KMS-11 (cell line): ENCODE results near the gene ANKRD66.
"Not testable (repeated sequence)": the region's sequence is repeated elsewhere in the genome, so short reads cannot be mapped to it uniquely, and the experiment has no call there.

Experiments used
- H2AFZ ChIP-seq: fragments of 200-600 bp; sonication (generic); 2 replicates; pipeline ENCODE4 v1.6.1; 2016; ENCODE audit warnings: antibody characterized with exemption, mixed run types, low read depth
- H3K27ac ChIP-seq: fragments of 200-600 bp; sonication (generic); 2 replicates; pipeline ENCODE4 v1.6.1; 2016; ENCODE audit warnings: mild to moderate bottlenecking, mixed run types
- H3K27me3 ChIP-seq: fragments of 200-600 bp; sonication (generic); 2 replicates; pipeline ENCODE4 v1.6.1; 2017; ENCODE audit warnings: mild to moderate bottlenecking, low read depth, mixed run types, moderate library complexity; ENCODE audit not compliant: insufficient read depth
- H3K36me3 ChIP-seq: fragments of 200-600 bp; sonication (generic); 2 replicates; pipeline ENCODE4 v1.6.1; 2017; ENCODE audit warnings: mild to moderate bottlenecking, mixed run types; ENCODE audit not compliant: insufficient read depth
- H3K4me1 ChIP-seq: fragments of 200-600 bp; sonication (generic); 2 replicates; pipeline ENCODE4 v1.6.1; 2016; ENCODE audit warnings: mild to moderate bottlenecking, low read depth, mixed run types; ENCODE audit not compliant: poor library complexity, severe bottlenecking
- H3K4me2 ChIP-seq: fragments of 200-600 bp; sonication (generic); 2 replicates; pipeline ENCODE4 v1.7.0; 2016; ENCODE audit warnings: mild to moderate bottlenecking, mixed run types
- H3K4me3 ChIP-seq: fragments of 200-600 bp; sonication (generic); IDR thresholded peaks from 2 replicates; pipeline ENCODE4 v1.6.1; 2017; ENCODE audit warnings: low read depth, low read length, mixed read lengths; ENCODE audit not compliant: insufficient read depth
- H3K79me2 ChIP-seq: fragments of 200-600 bp; sonication (generic); 2 replicates; pipeline ENCODE4 v1.6.1; 2016; ENCODE audit warnings: low read depth, mixed run types; ENCODE audit not compliant: insufficient read depth
- H3K9ac ChIP-seq: fragments of 200-600 bp; sonication (generic); 2 replicates; pipeline ENCODE4 v1.6.1; 2016; ENCODE audit warnings: mild to moderate bottlenecking, mixed run types
- H4K20me1 ChIP-seq: fragments of 200-600 bp; sonication (generic); 2 replicates; pipeline ENCODE4 v1.6.1; 2016; ENCODE audit warnings: mild to moderate bottlenecking, mixed run types; ENCODE audit not compliant: insufficient read depth
- TF ChIP-seq, protein P1 (sequence below): fragments of 200-600 bp; sonication (generic); conservative IDR thresholded peaks from 2 replicates; pipeline ENCODE4 v1.6.1; 2017; ENCODE audit warnings: low read depth, mild to moderate bottlenecking, antibody characterized with exemption, low read length, moderate library complexity, mixed read lengths

The ANKRD66 gene

DNA sequence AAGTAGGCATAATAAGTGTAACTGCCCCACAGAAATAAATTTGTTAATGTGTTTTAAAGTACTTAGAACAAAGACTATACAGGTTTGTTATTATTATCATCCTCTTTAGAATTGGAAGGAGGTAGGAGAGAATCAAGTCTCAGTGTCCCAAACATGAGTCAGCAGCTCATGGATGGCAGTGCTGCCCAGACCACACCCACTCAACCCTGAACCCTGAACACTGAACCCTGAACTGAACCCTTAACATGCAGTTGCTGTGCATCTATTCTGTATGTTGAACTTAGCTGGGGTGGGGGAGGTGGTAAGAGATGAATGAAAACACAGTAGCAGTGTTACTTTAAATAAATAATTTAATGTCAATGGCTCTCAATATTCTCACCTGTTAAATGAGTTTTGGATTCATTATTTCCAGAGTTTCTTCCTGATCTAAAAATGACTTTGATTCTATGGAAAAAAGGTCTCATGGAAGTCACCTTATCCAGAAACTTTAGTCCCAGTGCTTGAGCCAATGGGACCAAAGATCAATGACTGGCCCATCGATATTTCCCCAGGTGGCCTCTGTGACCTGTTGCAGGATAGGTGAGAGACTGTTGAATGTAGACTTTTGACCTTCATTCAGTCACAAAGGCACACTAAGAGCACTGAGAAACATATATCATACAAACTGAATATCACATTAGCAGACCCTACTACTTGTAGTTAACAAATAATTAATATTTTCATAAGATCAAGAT, 3.1 kb upstream of the ANKRD66 start:
- TF ChIP-seq, protein P1, sequence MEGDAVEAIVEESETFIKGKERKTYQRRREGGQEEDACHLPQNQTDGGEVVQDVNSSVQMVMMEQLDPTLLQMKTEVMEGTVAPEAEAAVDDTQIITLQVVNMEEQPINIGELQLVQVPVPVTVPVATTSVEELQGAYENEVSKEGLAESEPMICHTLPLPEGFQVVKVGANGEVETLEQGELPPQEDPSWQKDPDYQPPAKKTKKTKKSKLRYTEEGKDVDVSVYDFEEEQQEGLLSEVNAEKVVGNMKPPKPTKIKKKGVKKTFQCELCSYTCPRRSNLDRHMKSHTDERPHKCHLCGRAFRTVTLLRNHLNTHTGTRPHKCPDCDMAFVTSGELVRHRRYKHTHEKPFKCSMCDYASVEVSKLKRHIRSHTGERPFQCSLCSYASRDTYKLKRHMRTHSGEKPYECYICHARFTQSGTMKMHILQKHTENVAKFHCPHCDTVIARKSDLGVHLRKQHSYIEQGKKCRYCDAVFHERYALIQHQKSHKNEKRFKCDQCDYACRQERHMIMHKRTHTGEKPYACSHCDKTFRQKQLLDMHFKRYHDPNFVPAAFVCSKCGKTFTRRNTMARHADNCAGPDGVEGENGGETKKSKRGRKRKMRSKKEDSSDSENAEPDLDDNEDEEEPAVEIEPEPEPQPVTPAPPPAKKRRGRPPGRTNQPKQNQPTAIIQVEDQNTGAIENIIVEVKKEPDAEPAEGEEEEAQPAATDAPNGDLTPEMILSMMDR: no peak
- Histone ChIP-seq H4K20me1 (no peaks in the 10 kb centered on the region), H3K4me2 (no peak overlapping the region), H3K27ac (no peak overlapping the region), H3K4me3 (no peak overlapping the region), H3K27me3 (no peaks in the 10 kb centered on the region), H3K4me1 (no peaks in the 10 kb centered on the region), H2AFZ (no peak overlapping the region), H3K79me2 (no peaks in the 10 kb centered on the region), H3K36me3 (no peaks in the 10 kb centered on the region), H3K9ac (no peak overlapping the region)

DNA sequence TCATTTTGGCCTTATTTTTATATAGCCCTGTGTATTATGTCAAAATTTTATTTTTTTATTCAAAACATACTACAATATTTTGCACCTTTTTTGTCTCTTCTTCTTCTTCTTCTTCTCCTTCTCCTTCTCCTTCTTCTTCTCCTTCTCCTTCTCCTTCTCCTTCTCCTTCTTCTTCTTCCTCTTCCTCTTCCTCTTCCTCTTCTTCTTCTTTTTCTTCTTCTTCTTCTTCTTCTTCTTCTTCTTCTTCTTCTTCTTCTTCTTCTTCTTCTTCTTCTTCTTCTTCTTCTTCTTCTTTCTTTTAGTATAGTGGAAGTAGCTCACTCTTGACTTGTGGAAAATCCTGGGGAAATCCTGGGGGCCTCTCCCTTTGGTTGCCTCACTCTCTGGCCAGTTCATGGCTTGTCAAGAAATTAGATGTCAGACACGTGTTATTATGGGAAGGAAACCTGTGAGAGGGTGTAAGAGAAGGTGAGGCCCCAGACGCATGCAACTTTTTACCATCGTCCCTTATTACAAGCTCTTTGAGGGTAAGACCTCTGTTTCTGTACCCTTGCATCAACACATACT, 2.5 kb upstream of the ANKRD66 start:
- not testable (repeated sequence) for H3K4me1 ChIP-seq, H3K36me3 ChIP-seq, H3K79me2 ChIP-seq, H3K27me3 ChIP-seq, H3K4me2 ChIP-seq, H2AFZ ChIP-seq, H3K9ac ChIP-seq, H3K27ac ChIP-seq, H3K4me3 ChIP-seq, H4K20me1 ChIP-seq

DNA sequence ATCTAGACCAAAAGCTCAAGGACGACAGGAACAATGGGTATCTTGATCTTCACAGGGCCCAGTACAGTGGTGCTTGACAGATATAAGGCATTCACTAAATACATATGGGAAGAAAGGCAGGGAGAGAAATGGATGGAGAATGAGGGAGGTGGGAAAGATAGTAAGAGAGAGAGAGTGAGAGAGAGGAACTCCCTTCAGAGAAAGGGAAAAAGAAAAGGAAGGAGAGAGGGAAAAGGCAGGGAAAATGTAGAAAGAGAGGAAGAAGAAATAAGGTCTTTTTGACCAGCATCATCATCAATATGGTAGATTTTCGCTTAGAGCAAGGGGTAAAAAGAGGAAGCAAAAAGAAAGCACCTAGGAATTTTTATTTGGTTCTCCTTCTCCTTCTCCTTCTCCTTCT, 760 bp upstream of the ANKRD66 start:
- Histone ChIP-seq H2AFZ (no peak overlapping the region), H4K20me1 (no peaks in the 10 kb centered on the region), H3K4me1 (no peaks in the 10 kb centered on the region), H3K9ac (no peak overlapping the region), H3K4me3 (no peak overlapping the region), H3K4me2 (no peak overlapping the region), H3K36me3 (no peaks in the 10 kb centered on the region), H3K27ac (no peak overlapping the region), H3K27me3 (no peaks in the 10 kb centered on the region), H3K79me2 (no peaks in the 10 kb centered on the region)
- TF ChIP-seq, protein P1: no peak

DNA sequence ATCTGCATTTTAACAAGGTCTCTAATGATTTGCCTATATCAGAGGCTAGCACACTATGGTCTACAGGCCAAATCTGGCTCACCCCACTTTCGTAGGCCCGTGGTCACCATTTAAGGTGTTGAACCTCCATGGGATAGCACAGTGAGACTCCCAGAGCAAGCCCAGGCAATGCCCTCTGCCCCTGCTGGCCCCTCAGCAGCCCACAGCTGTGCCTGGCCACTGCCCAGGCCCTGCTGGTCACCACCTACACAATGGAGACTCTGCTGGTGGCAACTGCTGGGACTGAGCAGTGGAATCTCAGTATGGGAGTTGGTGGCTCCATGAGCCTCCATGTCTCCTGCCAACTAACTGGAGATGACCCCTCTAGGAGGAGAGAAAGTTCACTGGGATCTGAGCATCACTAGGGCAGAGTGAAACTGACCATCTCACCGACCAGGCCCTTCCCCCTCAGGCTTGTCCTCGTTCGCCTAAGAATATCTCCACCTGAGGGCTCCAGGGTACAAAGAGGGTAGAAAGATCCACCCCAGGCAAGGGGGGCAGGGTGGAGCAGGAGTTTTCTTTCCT, 2.3 kb downstream of the ANKRD66 start:
- Histone ChIP-seq H3K4me2 (no peak overlapping the region), H3K4me1 (no peaks in the 10 kb centered on the region), H3K27ac (no peak overlapping the region), H3K4me3 (no peak overlapping the region), H3K79me2 (no peaks in the 10 kb centered on the region), H3K9ac (no peak overlapping the region), H3K36me3 (no peaks in the 10 kb centered on the region), H4K20me1 (no peaks in the 10 kb centered on the region), H3K27me3 (no peaks in the 10 kb centered on the region), H2AFZ (no peak overlapping the region)
- TF ChIP-seq, protein P1: no peak

DNA sequence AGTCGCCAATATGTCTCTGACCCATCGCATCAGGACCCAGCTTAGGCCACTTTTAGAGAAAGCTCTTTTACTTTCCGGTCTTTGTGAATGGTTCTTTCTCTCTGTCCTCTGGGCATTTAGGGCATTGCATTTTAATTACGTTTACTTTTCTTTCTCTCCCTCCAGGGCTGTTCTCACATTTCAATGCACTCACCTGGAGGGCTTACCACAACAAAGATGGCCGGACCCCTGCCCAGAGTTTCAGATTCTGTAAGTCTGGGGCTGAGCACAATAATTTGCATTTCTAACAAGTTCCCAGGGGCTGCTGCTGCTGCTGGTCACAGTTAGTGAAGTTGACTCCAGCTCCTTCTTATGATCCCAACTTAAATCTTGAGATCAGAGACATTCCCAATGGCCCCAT, 3.0 kb downstream of the ANKRD66 start:
- Histone ChIP-seq H3K4me3 (no peak overlapping the region), H3K9ac (no peak overlapping the region), H3K27me3 (no peaks in the 10 kb centered on the region), H3K4me1 (no peaks in the 10 kb centered on the region), H4K20me1 (no peaks in the 10 kb centered on the region), H3K36me3 (no peaks in the 10 kb centered on the region), H2AFZ (no peak overlapping the region), H3K27ac (no peak overlapping the region), H3K79me2 (no peaks in the 10 kb centered on the region), H3K4me2 (no peak overlapping the region)
- TF ChIP-seq, protein P1: no peak
